Stimulated activated naive CD4-positive, alpha-beta T cell (primary cell): ENCODE data around the gene GOLGA1.
"Not testable (repeated sequence)": the region's sequence is repeated elsewhere in the genome, so short reads cannot be mapped to it uniquely, and the experiment has no call there.

Experiments
- DNase-seq, 6 experiments: peaks; one replicate each; lab custom pipeline; 2025; lab: John Stamatoyannopoulos, UW

GOLGA1 gene

DNA sequence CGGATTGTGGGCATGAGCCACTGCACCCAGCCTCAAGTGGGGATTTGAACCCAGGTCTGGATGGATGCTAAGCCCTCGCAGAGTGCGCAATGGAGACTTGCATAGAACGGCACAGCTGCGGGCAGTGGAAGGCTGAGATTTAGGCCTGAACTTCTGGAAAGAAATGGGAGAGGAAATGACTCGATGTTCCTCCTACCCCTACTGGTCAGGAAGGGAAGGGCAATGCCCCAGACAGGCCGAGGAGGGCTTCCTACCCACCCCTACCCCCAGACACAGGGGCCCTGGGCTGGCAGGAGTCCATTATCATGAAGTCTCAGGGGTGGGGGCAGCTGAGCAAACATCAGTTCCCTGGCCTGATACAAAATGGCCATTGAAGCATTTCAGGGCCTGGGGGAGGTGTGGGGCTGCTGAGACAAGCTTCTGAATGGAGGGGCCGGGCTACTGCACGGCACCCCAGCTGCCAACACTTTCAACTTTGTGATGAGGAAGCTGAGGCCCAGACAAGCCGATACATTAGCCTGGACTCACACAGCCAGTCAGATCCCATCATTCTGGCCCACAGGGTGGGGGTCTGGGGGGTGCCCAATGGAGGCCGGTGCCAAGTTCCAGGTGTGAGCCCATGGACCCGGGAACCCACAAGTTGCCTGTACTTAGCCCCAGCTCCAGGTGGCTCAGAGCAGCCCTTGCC is 101.1 kb downstream of the GOLGA1 start:
- no peak for DNase-seq

DNA sequence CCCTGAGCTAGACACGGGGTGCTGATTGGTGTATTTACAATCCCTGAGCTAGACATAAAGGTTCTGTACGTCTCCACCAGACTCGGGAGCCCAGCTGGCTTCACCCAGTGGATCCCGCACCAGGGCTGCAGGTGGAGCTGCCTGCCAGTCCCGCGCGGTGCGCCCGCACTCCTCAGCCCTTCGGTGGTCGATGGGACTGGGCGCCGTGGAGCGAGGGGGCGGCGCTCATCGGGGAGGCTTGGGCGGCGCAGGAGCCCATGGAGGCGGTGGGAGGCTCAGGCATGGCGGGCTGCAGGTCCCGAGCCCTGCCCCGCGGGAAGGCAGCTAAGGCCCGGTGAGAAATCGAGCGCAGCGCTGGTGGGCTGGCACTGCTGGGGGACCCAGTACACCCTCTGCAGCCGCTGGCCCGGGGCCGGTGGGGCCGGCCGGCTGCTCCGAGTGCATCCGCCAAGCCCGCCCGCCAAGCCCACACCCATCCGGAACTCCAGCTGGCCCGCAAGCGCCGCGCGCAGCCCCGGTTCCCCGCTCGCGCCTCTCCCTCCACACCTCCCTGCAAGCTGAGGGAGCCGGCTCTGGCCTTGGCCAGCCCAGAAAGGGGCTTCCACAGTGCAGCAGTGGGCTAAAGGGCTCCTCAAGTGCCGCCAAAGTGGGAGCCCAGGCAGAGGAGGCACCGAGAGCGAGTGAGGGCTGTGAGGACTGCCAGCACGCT is 102.2 kb downstream of the GOLGA1 start:
- DNase-seq = not testable (repeated sequence)

- not testable (repeated sequence) for DNase-seq
Observed at GRCh38 chr9:124838132-124838531, 102.8 kb downstream of the GOLGA1 start.

- no peak for DNase-seq
Observed at GRCh38 chr9:124835026-124835557, 105.8 kb downstream of the GOLGA1 start.

DNA sequence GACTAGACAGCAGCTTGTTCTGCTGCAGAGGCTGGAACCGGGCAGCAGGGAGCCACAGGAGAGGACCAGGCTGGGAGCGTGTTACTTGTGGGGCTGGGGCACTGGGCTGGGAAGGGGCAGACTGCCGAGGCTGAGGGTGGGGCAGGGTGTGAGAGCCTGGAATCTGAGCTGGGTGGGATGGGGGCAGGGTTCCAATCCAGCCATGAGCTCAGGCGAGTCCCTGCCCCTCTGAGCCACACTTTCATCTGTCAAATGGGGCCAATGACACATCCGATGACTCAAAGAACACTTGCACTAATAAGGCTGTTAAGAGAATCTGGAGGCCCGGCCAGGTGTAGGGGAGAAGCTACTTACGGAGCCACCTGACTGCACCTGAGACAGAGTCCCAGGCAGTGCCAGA is 106.3 kb downstream of the GOLGA1 start:
- no peak for DNase-seq

DNA sequence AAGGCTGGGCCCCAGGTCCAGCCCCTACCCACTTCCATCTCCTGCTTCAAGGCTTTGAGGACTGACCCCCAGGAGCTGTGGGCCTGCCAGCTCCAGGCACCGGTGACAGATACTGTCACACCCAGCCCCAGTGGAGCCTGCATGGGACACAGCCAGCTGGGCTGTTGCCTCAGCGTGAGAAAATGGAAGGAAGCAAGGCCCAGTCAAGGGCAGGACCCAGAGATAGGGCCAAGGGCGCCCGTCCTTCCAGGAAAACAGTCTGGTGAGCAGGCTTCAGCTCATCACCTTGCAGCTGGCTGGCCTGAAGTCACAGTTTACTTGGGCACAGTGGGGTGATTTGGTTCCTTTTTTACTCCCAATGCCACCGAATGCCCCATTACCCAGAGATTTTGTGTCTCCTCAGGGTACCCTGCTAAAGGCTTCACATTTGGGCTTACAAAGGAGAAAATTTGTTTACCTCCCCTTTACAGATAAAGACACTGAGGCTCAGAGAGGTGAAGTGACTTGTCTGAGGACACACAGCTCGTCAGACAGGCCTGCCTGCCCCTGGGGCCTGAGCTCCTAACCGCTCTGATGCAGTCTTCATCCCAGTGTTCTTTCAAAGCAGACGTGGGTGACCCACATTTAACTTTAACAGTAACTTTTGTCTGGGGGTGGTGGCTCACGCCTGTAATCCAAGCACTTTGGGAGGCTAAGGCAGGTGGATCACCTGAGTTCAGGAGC is 109.1 kb downstream of the GOLGA1 start:
- DNase-seq = no peak

DNA sequence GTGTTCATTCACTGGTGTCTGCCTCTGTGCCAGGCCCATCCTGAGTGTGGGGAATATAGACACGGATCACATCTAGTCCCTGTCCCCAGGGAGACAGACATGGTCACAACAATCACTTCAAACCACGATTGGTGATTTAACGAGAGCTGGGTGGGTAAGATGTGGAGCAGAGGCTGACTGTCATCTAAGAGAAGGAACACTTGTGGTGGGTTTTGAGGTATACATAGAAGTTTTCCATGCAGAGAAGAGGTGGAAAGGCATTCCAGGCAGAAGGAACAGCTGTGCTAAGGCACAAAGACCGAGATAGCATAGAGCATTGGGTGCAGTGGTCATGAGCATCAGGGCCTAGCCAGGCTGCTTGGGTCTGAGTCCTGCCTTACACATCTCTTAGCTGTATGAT is 110.3 kb downstream of the GOLGA1 start:
- DNase-seq = no peak

DNA sequence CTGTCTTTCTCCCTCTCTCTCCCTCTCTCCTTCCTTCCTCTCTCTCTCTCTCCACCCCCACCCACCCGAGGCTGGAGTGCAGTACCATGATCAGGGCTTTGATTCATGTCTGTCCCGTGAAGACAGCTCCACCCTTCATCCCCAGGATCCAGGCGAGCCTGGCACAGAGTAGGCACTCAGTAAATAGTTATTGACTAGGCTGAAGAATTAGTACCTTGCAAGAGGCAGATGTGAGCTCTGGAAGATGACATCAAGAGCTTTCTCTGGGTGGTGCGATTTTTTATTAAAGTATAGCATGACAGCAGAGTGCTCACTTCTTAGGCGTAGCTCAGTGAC is 111.6 kb downstream of the GOLGA1 start:
- DNase-seq = no peak

- DNase-seq = no peak
Observed at GRCh38 chr9:124828489-124829333, 112.2 kb downstream of the GOLGA1 start.
